Activated T-helper 1 cell treated with Interleukin-2 at 50 U/mL for 16 hours (primary cell): ENCODE measurements around the gene RIIAD1.
"Not testable (repeated sequence)": the region's sequence is repeated elsewhere in the genome, so short reads cannot be mapped to it uniquely, and the experiment has no call there.

ENCODE experiments used
- DNase-seq: peaks from one replicate; pipeline ENCODE4 v3.0.0-alpha.2; 2020; ENCODE audit warnings: low read depth

RIIAD1 gene

DNA sequence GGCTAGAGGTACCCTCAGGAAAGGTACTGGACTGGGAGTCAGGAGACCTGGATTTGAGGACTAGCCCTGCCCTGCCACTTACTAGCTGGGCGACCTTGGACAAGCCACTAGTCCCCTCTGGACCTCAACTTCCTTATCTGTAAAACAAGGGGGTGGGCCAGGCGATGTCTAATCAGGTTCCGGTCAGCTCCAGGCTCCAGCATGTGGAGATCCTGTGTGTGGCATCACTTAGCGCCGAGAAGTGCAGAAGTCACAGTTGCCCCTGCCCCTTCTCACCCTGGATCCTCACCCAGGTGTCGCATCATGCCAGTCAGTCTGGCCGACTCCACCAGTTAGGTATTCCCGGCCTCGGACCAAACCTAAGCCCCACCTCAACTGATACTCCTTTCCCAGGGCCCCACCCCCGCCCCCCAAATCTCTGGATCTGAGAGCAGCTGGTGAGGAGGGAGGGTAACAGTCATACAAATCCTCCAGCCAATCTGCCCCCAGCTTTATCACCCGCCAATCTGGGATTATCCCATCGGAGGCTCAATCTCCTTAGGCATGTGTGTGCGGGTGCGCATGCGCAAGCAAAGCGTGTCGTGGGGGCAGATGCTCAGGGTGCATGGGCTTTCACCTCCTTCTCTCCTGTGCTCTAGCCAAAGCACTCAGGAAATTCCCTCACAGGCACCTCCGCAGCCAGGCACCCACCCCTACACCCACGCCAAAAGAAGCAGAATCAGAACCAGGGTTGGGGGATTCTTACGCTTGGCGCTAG, 10.1 kb upstream of the RIIAD1 start:
- DNase-seq, result no peak

- DNase-seq, result no peak
Observed at GRCh38 chr1:151711951-151712350, 9.4 kb upstream of the RIIAD1 start.

DNA sequence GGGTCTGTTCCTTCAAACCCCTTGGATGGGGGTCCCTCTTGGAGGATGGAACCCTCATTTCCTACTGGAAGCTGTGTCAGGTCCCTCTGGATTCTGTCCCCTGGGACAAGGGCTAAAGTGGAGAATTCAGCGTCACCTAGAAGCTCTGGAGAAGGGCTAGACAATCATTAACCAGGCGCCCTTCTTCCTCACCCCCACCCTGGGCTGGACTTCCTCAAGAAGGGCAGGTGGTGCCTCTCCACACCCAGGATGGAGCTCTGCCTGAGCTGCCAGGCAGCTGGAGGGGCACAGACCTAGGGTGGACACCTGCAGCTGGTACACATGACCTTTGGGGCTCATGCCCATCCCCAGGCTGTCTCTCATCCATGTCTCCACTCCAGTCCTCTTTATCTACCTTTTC, 8.3 kb upstream of the RIIAD1 start:
- no peak for DNase-seq

GRCh38 chr1:151713874-151714273, 7.4 kb upstream of the RIIAD1 start:
- DNase-seq, result no peak

DNA sequence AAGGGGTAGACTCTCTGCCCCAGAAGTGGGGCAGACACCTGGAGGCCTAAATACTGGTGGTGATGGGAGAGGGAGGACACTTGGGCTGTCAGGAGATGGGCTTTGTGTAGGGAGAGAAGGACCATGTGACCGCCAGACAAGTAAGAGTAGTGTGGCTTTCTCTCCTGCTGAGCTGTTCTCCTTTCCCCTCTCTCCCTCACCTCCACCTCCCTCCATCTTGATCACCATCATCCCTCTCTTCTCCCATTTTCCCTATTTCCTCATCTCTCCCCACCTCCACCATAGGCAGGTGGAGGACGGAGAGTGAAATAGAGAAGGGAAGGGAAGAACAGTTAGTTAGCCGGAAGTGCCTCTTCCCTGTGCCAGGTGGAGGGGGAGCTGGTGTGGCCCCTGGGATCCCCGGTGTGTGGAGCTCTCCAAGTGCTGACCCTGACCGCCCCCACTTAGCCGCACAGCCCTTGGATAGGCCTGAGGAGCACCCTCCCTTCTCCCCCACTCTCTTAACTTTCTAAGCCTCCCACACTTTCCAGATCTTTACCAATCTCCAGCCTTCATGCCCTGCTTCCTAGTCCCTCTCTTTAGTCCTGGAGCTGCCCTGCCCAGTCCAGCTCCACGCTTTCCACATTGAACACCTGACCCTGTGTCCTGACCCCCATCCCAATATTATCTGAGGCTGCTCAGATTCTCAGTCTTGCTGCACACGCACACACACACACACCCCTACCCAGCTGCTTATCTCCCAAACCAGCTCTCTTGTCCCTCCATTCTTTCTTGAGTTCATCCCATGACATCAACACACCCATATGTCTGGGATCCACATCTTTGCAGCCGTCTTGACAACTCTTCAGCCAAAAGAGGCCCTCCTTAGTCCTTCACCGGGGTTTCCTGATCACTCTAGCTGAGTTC, 6.2 kb upstream of the RIIAD1 start:
- no peak for DNase-seq

GRCh38 chr1:151715726-151716404, 5.5 kb upstream of the RIIAD1 start:
- DNase-seq, result no peak

DNA sequence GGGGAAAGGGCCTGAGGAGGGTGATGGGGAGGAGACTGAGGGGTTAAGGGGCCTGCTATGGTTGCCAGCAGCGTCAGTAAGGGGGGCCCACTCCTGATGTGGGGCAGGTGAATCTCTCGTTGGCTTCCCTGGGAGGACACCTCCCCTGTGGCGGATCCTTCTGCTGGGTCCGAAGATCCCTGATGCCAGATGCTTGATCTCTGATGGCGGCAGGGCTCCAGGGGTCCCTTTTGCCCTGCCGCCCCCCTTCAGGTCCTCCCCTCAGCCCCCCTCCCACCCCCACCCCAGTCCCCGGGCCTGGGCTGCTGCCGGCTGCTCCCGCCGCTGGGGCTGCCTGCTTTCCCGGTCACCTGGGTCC, 4.9 kb upstream of the RIIAD1 start:
- no peak for DNase-seq

DNA sequence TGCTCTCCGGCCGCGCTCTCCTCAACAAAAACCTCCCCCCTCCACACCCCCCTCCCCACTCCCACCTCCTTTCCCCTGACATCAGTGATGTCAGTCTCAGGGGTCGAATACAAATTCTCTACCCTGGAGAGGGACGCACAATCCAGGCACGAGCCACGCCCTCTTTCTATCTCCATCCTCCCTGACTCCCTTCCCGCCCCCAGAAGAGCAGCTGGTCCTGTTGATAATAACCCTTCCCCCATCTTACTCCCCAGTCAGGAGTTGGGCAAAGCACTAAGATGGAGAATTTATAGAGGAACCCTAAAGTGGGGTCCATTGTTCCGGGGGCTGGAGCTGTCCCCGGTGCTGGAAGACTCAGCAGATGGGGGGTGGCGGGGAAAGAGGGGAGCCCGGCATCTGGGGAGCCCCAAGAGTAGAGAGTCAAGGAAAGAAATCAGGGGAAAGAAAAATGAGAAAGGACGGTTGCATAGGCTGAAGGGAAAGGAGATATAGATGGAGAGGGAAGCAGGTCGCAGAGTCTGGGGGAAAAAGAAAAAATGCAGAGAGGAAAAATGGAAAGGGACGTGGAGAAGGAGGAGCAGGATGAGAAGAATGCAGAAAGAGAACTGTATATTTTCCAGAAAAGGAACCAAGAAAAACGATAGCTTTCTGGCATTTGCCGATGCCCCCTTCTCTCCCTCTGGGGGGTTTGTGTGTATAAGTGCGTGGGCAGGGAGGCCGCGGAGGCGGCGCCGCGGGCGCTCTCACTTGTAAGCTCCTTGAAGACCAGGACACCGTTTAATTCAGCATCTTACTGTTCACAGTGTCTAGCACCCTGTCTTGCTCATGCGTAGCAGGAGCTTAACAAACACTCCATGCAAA, 4.3 kb upstream of the RIIAD1 start, which contains the start of gene CELF3:
CELF3 (minus strand) TSS at position 33 of the 861 bp plus-strand sequence. CDS start 783 bp downstream, outside the sequence.
- no peak for DNase-seq

- no peak for DNase-seq
Observed at GRCh38 chr1:151718011-151718431, 3.3 kb upstream of the RIIAD1 start.

GRCh38 chr1:151718666-151719065, 2.7 kb upstream of the RIIAD1 start:
- no peak for DNase-seq

DNA sequence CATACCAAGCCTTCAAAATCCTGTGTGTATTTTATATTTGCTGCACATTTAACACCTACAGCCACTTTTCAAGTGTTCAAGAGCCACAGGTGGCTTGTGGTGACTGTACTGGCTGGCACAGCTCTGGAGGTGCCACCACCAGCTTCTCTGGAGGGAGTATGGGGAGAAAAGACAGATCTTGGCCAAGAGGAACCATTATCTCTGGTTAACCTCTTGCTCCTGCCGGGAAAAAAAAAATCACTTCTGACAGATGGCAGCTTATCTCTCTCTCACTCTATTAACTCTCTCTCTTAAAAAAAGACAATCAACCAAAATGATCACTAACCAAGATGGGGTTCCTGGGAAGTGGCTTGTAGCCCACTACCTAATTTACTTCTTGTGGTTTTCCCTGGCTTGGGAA, 1.2 kb upstream of the RIIAD1 start:
- no peak for DNase-seq

- DNase-seq, result no peak
Observed at GRCh38 chr1:151720554-151720953, 768 bp upstream of the RIIAD1 start.

GRCh38 chr1:151721788-151722510, 627 bp downstream of the RIIAD1 start:
- no peak for DNase-seq

DNA sequence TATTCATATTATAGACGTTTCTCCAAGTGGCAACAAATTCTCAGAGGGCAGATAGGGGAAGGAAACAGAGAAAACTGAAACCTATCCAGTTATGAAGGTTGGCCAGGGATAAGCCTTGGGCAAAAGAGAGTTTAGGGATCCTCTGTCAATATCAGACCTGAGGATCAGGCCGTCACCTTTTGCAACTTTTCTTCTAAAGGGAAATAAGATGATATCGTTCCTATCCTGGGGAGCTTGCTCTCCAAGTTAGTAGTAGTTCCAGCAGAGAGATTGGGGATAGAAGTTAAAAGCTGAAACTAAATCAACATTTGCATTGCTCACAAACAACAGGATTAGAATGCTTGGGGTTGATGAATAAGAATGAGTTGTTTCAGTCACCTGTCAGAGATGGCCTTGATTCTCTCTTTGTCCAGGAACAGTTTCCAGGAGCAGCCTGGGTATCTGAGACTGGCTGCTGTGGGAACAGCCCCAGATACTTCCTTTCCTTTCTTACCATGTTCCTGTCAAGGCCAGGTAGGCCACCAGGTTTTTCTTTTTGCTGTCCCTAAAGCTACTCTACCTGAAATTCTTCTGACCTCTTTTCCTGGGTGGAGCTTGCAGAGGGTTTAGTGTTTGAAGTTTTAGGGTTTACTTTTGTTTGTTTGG, 2.5 kb downstream of the RIIAD1 start:
- no peak for DNase-seq

GRCh38 chr1:151728151-151729054, 7.1 kb downstream of the RIIAD1 start:
- no peak for DNase-seq

- no peak for DNase-seq
Observed at GRCh38 chr1:151729157-151729965, 8.0 kb downstream of the RIIAD1 start.

- no peak for DNase-seq
Observed at GRCh38 chr1:151729966-151730291, 8.6 kb downstream of the RIIAD1 start.

- DNase-seq, result no peak
Observed at GRCh38 chr1:151733126-151733525, 11.8 kb downstream of the RIIAD1 start.

GRCh38 chr1:151733995-151734394, 12.7 kb downstream of the RIIAD1 start:
- DNase-seq, result not testable (repeated sequence)
